ENCODE measurements around the gene CRYBA1.
A peak's percentile ranks its signal among the peaks of the same experiment; 100 is the strongest.
"Not testable (repeated sequence)": the region's sequence is repeated elsewhere in the genome, so short reads cannot be mapped to it uniquely, and the experiment has no call there.

Gene CRYBA1

GRCh38 chr17:29216181-29216580 is 30.5 kb upstream of the CRYBA1 start:
- Histone ChIP-seq H3K18ac (ENCODE audit: low read length) (no peak overlapping the region), H2AFZ (ENCODE audit: insufficient read depth, low read length, poor library complexity) (no peak overlapping the region), H3K4me2 (ENCODE audit: low read length) (no peak overlapping the region), H3K27ac (ENCODE audit: low read depth, low read length) (no peak overlapping the region), H3K79me1 (ENCODE audit: low read length) (no peaks in the 10 kb centered on the region), H4K12ac (ENCODE audit: low read depth, low read length) (no peak overlapping the region), H2BK5ac (ENCODE audit: low read depth, low read length, poor library complexity) (no peak overlapping the region), H3K23ac (ENCODE audit: low read length) (no peak overlapping the region), H2AK5ac (ENCODE audit: low read length) (no peak overlapping the region), H3K14ac (ENCODE audit: low read length) (no peak overlapping the region), H3K79me2 (ENCODE audit: control insufficient read depth, insufficient read depth, low read length, poor library complexity) (no peaks in the 10 kb centered on the region), H3K4ac (ENCODE audit: low read depth, low read length) (no peak overlapping the region), H4K91ac (ENCODE audit: low read depth, low read length) (no peak overlapping the region), H2BK12ac (ENCODE audit: low read length) (no peak overlapping the region), H3K4me1 (ENCODE audit: control insufficient read depth in 1 of 2, insufficient read depth in 2 of 2, low read length in 2 of 2) (peaks cover 0 to 6% of the 10 kb centered on the region in 2 experiments), H3K36me3 (ENCODE audit: control insufficient read depth in 1 of 2, insufficient read depth in 2 of 2, low read length in 2 of 2) (no peaks in the 10 kb centered on the region), H3K4me3 (ENCODE audit: low read depth, low read length) (no peak overlapping the region), H3K9ac (ENCODE audit: low read length) (no peak overlapping the region), H2BK120ac (ENCODE audit: insufficient read depth, low read length, poor library complexity) (no peak overlapping the region), H4K8ac (ENCODE audit: low read depth, low read length) (no peak overlapping the region), H3K9me3 (ENCODE audit: insufficient read depth, low read depth, low read length) (no peaks in the 10 kb centered on the region), H3K27me3 (ENCODE audit: insufficient read depth, low read length) (no peaks in the 10 kb centered on the region)
- no CpG with 5 or more reads among the region's 6 CpGs for WGBS (ENCODE audit: extremely low coverage, insufficient coverage, insufficient read length)
- DNase-seq: no peak

- H3K79me1 ChIP-seq (ENCODE audit: low read length): no peaks in the 10 kb centered on the region
- H2BK12ac ChIP-seq (ENCODE audit: low read length): no peak overlapping the region
- no peak overlapping the region for H3K4me3 ChIP-seq (ENCODE audit: low read depth, low read length)
- no peak overlapping the region for H3K4ac ChIP-seq (ENCODE audit: low read depth, low read length)
- no peaks in the 10 kb centered on the region for H3K27me3 ChIP-seq (ENCODE audit: insufficient read depth, low read length)
- H3K79me2 ChIP-seq (ENCODE audit: control insufficient read depth, insufficient read depth, low read length, poor library complexity): no peaks in the 10 kb centered on the region
- H4K8ac ChIP-seq (ENCODE audit: low read depth, low read length): no peak overlapping the region
- H2AFZ ChIP-seq (ENCODE audit: insufficient read depth, low read length, poor library complexity): no peak overlapping the region
- DNase-seq: no peak
- WGBS (ENCODE audit: extremely low coverage, insufficient coverage, insufficient read length): no CpG with 5 or more reads among the region's 5 CpGs
- peaks cover 0 to 6% of the 10 kb centered on the region in 2 experiments for H3K4me1 ChIP-seq (ENCODE audit: control insufficient read depth in 1 of 2, insufficient read depth in 2 of 2, low read length in 2 of 2)
- no peak overlapping the region for H2BK120ac ChIP-seq (ENCODE audit: insufficient read depth, low read length, poor library complexity)
- H3K4me2 ChIP-seq (ENCODE audit: low read length): no peak overlapping the region
- no peak overlapping the region for H2AK5ac ChIP-seq (ENCODE audit: low read length)
- H3K9me3 ChIP-seq (ENCODE audit: insufficient read depth, low read depth, low read length): no peaks in the 10 kb centered on the region
- H3K14ac ChIP-seq (ENCODE audit: low read length): no peak overlapping the region
- H2BK5ac ChIP-seq (ENCODE audit: low read depth, low read length, poor library complexity): no peak overlapping the region
- no peak overlapping the region for H3K9ac ChIP-seq (ENCODE audit: low read length)
- no peaks in the 10 kb centered on the region for H3K36me3 ChIP-seq (ENCODE audit: control insufficient read depth in 1 of 2, insufficient read depth in 2 of 2, low read length in 2 of 2)
- H4K12ac ChIP-seq (ENCODE audit: low read depth, low read length): no peak overlapping the region
- H3K27ac ChIP-seq (ENCODE audit: low read depth, low read length): no peak overlapping the region
- no peak overlapping the region for H3K18ac ChIP-seq (ENCODE audit: low read length)
- no peak overlapping the region for H3K23ac ChIP-seq (ENCODE audit: low read length)
- no peak overlapping the region for H4K91ac ChIP-seq (ENCODE audit: low read depth, low read length)
These were observed 29.8 kb upstream of the CRYBA1 start for GRCh38 chr17:29216856-29217255.

GRCh38 chr17:29219378-29220047 is 27.1 kb upstream of the CRYBA1 start:
- no peak overlapping the region for H2BK5ac ChIP-seq (ENCODE audit: low read depth, low read length, poor library complexity)
- H3K9me3 ChIP-seq (ENCODE audit: insufficient read depth, low read depth, low read length): no peaks in the 10 kb centered on the region
- peak; percentile 56 to 93 for DNase-seq
- no peaks in the 10 kb centered on the region for H3K36me3 ChIP-seq (ENCODE audit: control insufficient read depth in 1 of 2, insufficient read depth in 2 of 2, low read length in 2 of 2)
- no peak overlapping the region for H3K4me3 ChIP-seq (ENCODE audit: low read depth, low read length)
- H3K14ac ChIP-seq (ENCODE audit: low read length): no peak overlapping the region
- no peaks in the 10 kb centered on the region for H3K79me1 ChIP-seq (ENCODE audit: low read length)
- no peak overlapping the region for H2BK12ac ChIP-seq (ENCODE audit: low read length)
- no peak overlapping the region for H3K23ac ChIP-seq (ENCODE audit: low read length)
- H4K12ac ChIP-seq (ENCODE audit: low read depth, low read length): no peak overlapping the region
- no peaks in the 10 kb centered on the region for H3K79me2 ChIP-seq (ENCODE audit: control insufficient read depth, insufficient read depth, low read length, poor library complexity)
- H3K27ac ChIP-seq (ENCODE audit: low read depth, low read length): no peak overlapping the region
- H2BK120ac ChIP-seq (ENCODE audit: insufficient read depth, low read length, poor library complexity): no peak overlapping the region
- no peak overlapping the region for H3K18ac ChIP-seq (ENCODE audit: low read length)
- no peak overlapping the region for H2AFZ ChIP-seq (ENCODE audit: insufficient read depth, low read length, poor library complexity)
- no peak overlapping the region for H4K91ac ChIP-seq (ENCODE audit: low read depth, low read length)
- WGBS (ENCODE audit: extremely low coverage, insufficient coverage, insufficient read length): no CpG with 5 or more reads among the region's 14 CpGs
- no peaks in the 10 kb centered on the region for H3K27me3 ChIP-seq (ENCODE audit: insufficient read depth, low read length)
- H3K9ac ChIP-seq (ENCODE audit: low read length): no peak overlapping the region
- no peak overlapping the region for H4K8ac ChIP-seq (ENCODE audit: low read depth, low read length)
- H3K4me2 ChIP-seq (ENCODE audit: low read length): no peak overlapping the region
- H2AK5ac ChIP-seq (ENCODE audit: low read length): no peak overlapping the region
- H3K4ac ChIP-seq (ENCODE audit: low read depth, low read length): no peak overlapping the region
- peaks cover 0 to 6% of the 10 kb centered on the region in 2 experiments for H3K4me1 ChIP-seq (ENCODE audit: control insufficient read depth in 1 of 2, insufficient read depth in 2 of 2, low read length in 2 of 2)

GRCh38 chr17:29221338-29221737 is 25.3 kb upstream of the CRYBA1 start:
- H3K23ac ChIP-seq (ENCODE audit: low read length); H3K36me3 ChIP-seq (ENCODE audit: control insufficient read depth in 1 of 2, insufficient read depth in 2 of 2, low read length in 2 of 2); H4K8ac ChIP-seq (ENCODE audit: low read depth, low read length); H2BK120ac ChIP-seq (ENCODE audit: insufficient read depth, low read length, poor library complexity); H3K4me3 ChIP-seq (ENCODE audit: low read depth, low read length); H3K27me3 ChIP-seq (ENCODE audit: insufficient read depth, low read length); H3K4me1 ChIP-seq (ENCODE audit: control insufficient read depth in 1 of 2, insufficient read depth in 2 of 2, low read length in 2 of 2); H4K91ac ChIP-seq (ENCODE audit: low read depth, low read length); H3K79me1 ChIP-seq (ENCODE audit: low read length); H3K18ac ChIP-seq (ENCODE audit: low read length); H4K12ac ChIP-seq (ENCODE audit: low read depth, low read length); H3K4ac ChIP-seq (ENCODE audit: low read depth, low read length); DNase-seq; H3K14ac ChIP-seq (ENCODE audit: low read length); H3K79me2 ChIP-seq (ENCODE audit: control insufficient read depth, insufficient read depth, low read length, poor library complexity); H2BK12ac ChIP-seq (ENCODE audit: low read length); H2BK5ac ChIP-seq (ENCODE audit: low read depth, low read length, poor library complexity); H3K9ac ChIP-seq (ENCODE audit: low read length); H3K27ac ChIP-seq (ENCODE audit: low read depth, low read length); H2AK5ac ChIP-seq (ENCODE audit: low read length); H2AFZ ChIP-seq (ENCODE audit: insufficient read depth, low read length, poor library complexity); H3K4me2 ChIP-seq (ENCODE audit: low read length); H3K9me3 ChIP-seq (ENCODE audit: insufficient read depth, low read depth, low read length): not testable (repeated sequence)
- no CpG with 5 or more reads among the region's 11 CpGs for WGBS (ENCODE audit: extremely low coverage, insufficient coverage, insufficient read length)
